GM12801 (cell line): ENCODE measurements around the gene MMEL1.

Experiments used
- CTCF ChIP-seq: IDR thresholded peaks from one replicate; pipeline ENCODE4 v1.5.1; 2011; ENCODE audit warnings: control low read depth; ENCODE audit not compliant: insufficient read length; ENCODE audit errors: extremely low read depth

MMEL1 gene

GRCh38 chr1:2557482-2558400 lies 75.1 kb downstream of the MMEL1 start:
- TF ChIP-seq CTCF = no peak

DNA sequence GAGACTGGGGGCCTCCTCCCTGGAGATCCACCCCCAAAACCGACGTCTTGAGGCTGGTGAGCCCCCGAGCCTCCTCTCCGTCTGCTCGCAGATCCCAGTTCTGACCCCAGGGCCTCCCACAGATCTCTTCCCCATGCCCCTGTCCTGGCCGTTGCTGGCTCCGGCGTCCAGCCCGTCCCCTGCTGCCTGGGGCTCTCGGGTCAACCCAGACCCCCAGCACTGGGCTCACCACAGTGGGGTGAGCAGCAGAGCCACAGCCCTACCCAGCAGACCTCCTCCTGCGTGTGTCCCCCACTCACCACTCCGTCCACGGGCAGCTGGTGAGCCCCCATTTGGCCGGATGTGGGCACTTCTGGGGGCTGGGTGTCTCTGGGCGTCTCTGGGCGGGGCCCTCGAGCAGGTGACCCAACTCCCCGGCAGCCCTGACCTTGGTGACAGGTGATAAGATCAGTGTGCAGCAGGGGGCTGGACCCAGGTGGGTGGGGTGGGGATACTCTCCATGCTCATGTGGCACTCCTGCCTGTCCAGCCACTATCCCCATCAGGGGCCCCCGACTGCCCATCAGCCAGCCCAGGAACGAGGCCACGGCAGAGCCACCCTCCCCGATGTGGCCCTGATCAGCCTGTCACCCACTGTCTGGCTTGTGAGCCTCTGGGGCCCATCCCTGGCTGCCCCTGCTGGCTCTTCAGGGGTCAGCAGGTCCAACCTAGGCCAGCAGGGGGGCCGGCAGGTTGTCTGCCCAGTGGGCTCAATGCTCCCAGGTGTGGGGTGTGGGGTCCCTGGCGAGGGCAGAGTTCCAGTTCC lies 75.9 kb downstream of the MMEL1 start:
- TF ChIP-seq CTCF = no peak

DNA sequence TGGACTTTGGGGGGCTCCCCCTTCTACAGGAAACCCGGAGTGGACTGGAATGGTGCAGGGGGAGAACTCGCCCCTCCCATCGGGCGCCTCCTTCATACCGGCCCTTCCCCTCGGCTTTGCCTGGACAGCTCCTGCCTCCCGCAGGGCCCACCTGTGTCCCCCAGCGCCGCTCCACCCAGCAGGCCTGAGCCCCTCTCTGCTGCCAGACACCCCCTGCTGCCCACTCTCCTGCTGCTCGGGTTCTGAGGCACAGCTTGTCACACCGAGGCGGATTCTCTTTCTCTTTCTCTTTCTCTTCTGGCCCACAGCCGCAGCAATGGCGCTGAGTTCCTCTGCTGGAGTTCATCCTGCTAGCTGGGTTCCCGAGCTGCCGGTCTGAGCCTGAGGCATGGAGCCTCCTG lies 76.5 kb downstream of the MMEL1 start, which contains the start of gene TNFRSF14:
Gene TNFRSF14 (plus strand): TSS at position 95 of the 401 bp plus-strand sequence. CDS start 294 bp downstream, at position 389.
- no peak for TF ChIP-seq CTCF

- no peak for TF ChIP-seq CTCF
Observed at GRCh38 chr1:2555634-2556276, 77.1 kb downstream of the MMEL1 start.

GRCh38 chr1:2554621-2555387 lies 78.0 kb downstream of the MMEL1 start:
- no peak for TF ChIP-seq CTCF

DNA sequence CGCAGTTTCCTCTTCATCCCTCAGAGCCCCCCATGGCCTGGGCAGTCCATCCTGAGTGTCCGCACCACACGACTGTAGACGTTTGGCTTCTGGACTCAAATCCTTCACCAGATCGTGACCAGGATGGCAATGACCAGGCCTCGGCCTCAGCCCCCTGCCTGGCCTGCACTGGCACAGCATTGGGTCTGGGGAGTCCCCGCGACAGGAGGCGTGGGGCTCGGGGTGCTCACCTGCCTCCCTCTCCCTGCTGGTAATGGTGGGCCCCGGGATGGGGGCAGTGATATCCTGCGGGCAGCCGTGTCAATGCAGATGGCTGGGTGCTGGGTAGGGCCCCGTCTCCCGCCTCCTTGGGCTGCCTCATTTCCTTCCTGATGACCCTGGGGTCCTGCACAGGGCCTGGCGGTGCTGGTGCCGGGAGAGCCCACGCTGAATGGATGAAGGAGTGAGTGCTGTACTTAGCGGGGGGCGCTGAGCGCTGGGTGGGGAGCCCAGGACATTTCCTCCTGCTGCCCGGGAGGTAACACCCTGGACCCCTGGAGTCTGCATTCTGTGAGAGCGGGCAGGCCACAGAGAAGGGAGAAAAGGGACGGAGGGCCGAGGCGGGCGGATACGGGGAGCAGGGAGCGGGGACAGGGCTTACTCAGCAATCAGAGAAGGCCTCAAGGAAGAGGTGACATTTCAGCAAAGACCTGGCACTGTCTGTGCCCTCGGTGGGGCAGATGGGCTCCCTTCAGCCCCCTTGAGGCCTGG lies 78.8 kb downstream of the MMEL1 start:
- no peak for TF ChIP-seq CTCF
